Transverse colon (tissue), 4 donors: Measurements from ENCODE around the gene ANAPC10. TPM values are rescaled to one million over a fixed set of nuclear protein-coding genes. Genes with fewer than 3 reads are reported as not detected.

Experiments used
- DNase-seq: peaks from one replicate; pipeline ENCODE4 v3.0.0-alpha.2; 2019
- H3K27ac ChIP-seq, 4 donors: fragments of 200-600 bp; sonication (generic); 2 replicates each; pipeline ENCODE4 v1.5.1; 2016 to 2018; ENCODE audit warnings: inconsistent platforms in 4 of 4
- H3K27me3 ChIP-seq: fragments of 200-600 bp; sonication (generic); 2 replicates; pipeline ENCODE4 v1.5.1; 2017; ENCODE audit warnings: inconsistent platforms
- H3K36me3 ChIP-seq, 4 donors: fragments of 200-600 bp; sonication (generic); 2 replicates each; pipeline ENCODE4 v1.5.1; 2017 to 2019; ENCODE audit warnings: inconsistent platforms in 4 of 4
- H3K4me1 ChIP-seq, 4 donors: fragments of 200-600 bp; sonication (generic); 2 replicates each; pipeline ENCODE4 v1.5.1; 2017 to 2020; ENCODE audit warnings: inconsistent platforms in 4 of 4
- H3K4me3 ChIP-seq, 4 donors: fragments of 200-600 bp; sonication (generic); 1 replicate in 1 of 4; 2 replicates in 3 of 4; pipeline versions ENCODE4 v1.5.1 to v1.6.1; 2017 to 2019; ENCODE audit warnings: inconsistent platforms in 4 of 4
- H3K9me3 ChIP-seq, 2 donors: fragments of 200-600 bp; sonication (generic); 2 replicates each; pipeline ENCODE4 v1.5.1; 2017 to 2019; ENCODE audit warnings: inconsistent platforms in 2 of 2
- EP300 ChIP-seq: sonication (generic); formaldehyde crosslinking; IDR thresholded peaks from one replicate; pipeline ENCODE4 v1.6.1; 2017; ENCODE audit warnings: antibody characterized with exemption, low read depth
- POLR2A ChIP-seq: fragments of 450-650 bp; IDR thresholded peaks from one replicate; pipeline ENCODE4 v1.6.1; 2016; ENCODE audit warnings: antibody characterized with exemption, mild to moderate bottlenecking, moderate library complexity
- POLR2AphosphoS5 ChIP-seq, 3 donors: sonication (generic); formaldehyde crosslinking; IDR thresholded peaks; one replicate each; pipeline ENCODE4 v1.6.1; 2016; ENCODE audit warnings: antibody characterized with exemption in 3 of 3
- WGBS, 2 donors: methylation state at CpG; one replicate each; pipeline ENCODE4 v1.1.5; 2018; ENCODE audit warnings: low coverage in 1 of 2; 5-methylcytosine and 5-hydroxymethylcytosine counted together
- in situ Hi-C, 4 donors: fragments of 200-750 bp; cut with MboI; loops; one replicate each; pipeline versions ENCODE4 v1.15.0 to v1.15.1; 2017; ENCODE audit warnings: low sequenced_read_pairs in 3 of 4, low pct_ligation_motif_present in 1 of 4, low pct_unique_long_range_greater_than_20kb in 1 of 4
- intact Hi-C: fragments of 100-400 bp; cut with DNase I; formaldehyde crosslinking; loops from one replicate; pipeline ENCODE4 v1.15.1; 2023; ENCODE audit warnings: low total_unique reads
- total RNA-seq, 4 donors: library from RNA; depleted of rRNA; stranded (reverse); fragments of >200 nt; gene quantifications; one replicate each; pipeline ENCODE4 v1.1.0, GENCODE V29; 2016
- TF ChIP-seq, protein P1 (sequence below), 5 experiments: fragments of 200-600 bp in 3 of 5; fragments of 450-650 bp in 2 of 5; sonication (generic) in 3 of 5; IDR thresholded peaks; 1 replicate in 2 of 5; 2 replicates in 3 of 5; pipeline ENCODE4 v1.5.1; 2016 to 2017; ENCODE audit warnings: antibody characterized with exemption in 5 of 5, inconsistent platforms in 3 of 5, mild to moderate bottlenecking in 2 of 5, moderate library complexity in 1 of 5

ANAPC10 gene
- total RNA-seq, 4 donors from 2014 or later: 7.5 to 24.8 (median 15.4) TPM

DNA sequence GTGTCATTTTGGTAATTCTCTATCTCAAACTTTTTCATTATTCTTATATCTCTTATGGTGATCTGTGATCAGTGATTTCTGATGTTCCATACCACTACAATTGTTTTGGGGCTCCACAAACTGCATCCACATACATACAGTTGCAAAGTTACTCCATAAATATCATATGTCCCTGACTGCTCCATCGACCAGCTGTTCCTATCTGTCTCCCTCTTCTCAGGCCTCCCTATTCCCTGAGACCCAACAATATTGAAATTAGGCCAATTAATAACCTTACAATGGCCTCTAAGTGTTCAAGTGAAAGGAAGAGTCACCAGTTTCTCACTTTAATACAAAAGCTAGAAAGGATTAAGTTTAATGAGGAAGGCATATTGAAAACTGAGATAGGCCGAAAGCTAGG, 108.7 kb downstream of the ANAPC10 start:
- in situ Hi-C loops (no loop called here), intact Hi-C loops (no loop called here)
- 90 to 92% methylated on average over 2 of the region's 2 CpGs for WGBS, 2 donors
- TF ChIP-seq EP300 (no peak), POLR2AphosphoS5 (IDR thresholded peaks at IDR 0.05) (no peak), POLR2A (no peak)
- H3K27ac ChIP-seq: no peak overlapping the region
- peaks cover 0 to 5% (median 0%) of the 10 kb centered on the region in 4 donors for H3K36me3 ChIP-seq
- H3K9me3 ChIP-seq: no peaks in the 10 kb centered on the region
- H3K4me1 ChIP-seq: no peaks in the 10 kb centered on the region
- DNase-seq: no peak
- H3K4me3 ChIP-seq: no peak overlapping the region
- H3K27me3 ChIP-seq: no peaks in the 10 kb centered on the region

DNA sequence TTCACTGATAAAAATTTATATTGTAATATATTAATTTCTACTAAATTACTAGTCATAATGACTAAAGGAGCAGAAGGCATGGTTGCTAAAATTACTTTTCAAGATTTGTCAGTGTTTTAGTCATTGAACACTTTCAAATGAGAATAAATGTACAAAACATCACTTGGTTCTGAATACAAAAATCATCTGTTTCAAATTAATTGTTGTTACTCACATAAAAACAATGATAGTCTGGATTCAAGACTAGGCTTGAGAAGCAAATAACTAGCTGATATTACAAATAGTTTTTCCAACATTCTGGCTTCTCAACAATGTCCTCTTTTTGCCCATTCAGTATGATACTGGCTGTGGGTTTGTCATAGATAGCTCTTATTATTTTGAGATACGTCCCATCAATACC, 112.5 kb downstream of the ANAPC10 start:
- TF ChIP-seq POLR2A (no peak), POLR2AphosphoS5 (IDR thresholded peaks at IDR 0.05) (no peak), EP300 (no peak)
- TF ChIP-seq, protein P1, sequence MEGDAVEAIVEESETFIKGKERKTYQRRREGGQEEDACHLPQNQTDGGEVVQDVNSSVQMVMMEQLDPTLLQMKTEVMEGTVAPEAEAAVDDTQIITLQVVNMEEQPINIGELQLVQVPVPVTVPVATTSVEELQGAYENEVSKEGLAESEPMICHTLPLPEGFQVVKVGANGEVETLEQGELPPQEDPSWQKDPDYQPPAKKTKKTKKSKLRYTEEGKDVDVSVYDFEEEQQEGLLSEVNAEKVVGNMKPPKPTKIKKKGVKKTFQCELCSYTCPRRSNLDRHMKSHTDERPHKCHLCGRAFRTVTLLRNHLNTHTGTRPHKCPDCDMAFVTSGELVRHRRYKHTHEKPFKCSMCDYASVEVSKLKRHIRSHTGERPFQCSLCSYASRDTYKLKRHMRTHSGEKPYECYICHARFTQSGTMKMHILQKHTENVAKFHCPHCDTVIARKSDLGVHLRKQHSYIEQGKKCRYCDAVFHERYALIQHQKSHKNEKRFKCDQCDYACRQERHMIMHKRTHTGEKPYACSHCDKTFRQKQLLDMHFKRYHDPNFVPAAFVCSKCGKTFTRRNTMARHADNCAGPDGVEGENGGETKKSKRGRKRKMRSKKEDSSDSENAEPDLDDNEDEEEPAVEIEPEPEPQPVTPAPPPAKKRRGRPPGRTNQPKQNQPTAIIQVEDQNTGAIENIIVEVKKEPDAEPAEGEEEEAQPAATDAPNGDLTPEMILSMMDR (IDR thresholded peaks at IDR 0.05): no peak
- H3K36me3 ChIP-seq: no peaks in the 10 kb centered on the region
- H3K27me3 ChIP-seq: no peaks in the 10 kb centered on the region
- H3K27ac ChIP-seq: no peak overlapping the region
- no peak for DNase-seq
- H3K9me3 ChIP-seq: peaks cover 0 to 6% of the 10 kb centered on the region in 2 donors
- intact Hi-C loops (no loop called here), in situ Hi-C loops (no loop called here)
- H3K4me3 ChIP-seq: no peak overlapping the region
- H3K4me1 ChIP-seq: no peaks in the 10 kb centered on the region
- 84 to 100% methylated on average over 1 of the region's 1 CpG for WGBS, 2 donors

DNA sequence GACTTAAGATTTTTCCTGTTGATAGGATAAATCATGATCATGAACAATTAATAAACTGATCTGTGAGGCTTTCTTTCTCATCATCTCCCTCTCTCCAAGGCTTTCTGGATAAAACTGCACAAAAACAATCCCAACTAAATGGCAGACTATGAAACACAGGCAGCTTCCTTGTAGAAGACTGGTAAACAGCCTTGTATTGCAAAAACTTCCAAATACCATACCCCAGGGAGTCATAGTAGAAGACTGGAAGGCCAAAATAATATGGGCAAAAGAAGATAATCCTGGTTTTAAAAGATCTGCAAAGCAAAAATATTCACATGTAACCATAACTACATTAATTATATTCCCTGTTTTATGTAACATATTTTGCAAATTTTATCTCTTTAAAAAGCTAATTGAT, 113.0 kb downstream of the ANAPC10 start:
- Histone ChIP-seq H3K27ac (no peak overlapping the region), H3K36me3 (no peaks in the 10 kb centered on the region), H3K27me3 (no peaks in the 10 kb centered on the region), H3K4me3 (no peak overlapping the region), H3K9me3 (peaks cover 0 to 7% of the 10 kb centered on the region in 2 donors), H3K4me1 (no peaks in the 10 kb centered on the region)
- in situ Hi-C loops (no loop called here), intact Hi-C loops (no loop called here)
- DNase-seq: no peak
- TF ChIP-seq EP300 (no peak), POLR2A (no peak), POLR2AphosphoS5 (IDR thresholded peaks at IDR 0.05) (no peak)
- TF ChIP-seq, protein P1 (IDR thresholded peaks at IDR 0.05): no peak

DNA sequence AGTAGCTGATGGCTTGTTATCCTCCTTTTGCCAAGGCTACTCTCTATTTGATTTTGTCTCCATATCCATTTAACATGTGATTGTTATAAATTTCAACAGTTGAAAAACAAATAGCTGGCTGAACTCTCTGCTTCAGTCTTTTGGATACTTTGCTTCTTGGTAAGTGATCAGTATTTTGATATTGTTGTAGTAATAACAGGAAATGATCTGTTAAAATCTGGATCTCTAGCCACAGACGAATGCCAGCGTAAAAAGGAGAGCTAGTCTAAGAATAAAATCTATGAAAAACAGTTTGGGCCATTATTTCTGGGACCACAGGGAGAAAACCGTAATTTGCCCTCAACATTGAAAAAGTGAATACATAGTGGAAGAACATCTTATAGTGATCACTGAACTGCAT, 113.8 kb downstream of the ANAPC10 start:
- Histone ChIP-seq H3K27me3 (no peaks in the 10 kb centered on the region), H3K4me3 (no peak overlapping the region), H3K27ac (no peak overlapping the region), H3K9me3 (peaks cover 0 to 7% of the 10 kb centered on the region in 2 donors), H3K36me3 (no peaks in the 10 kb centered on the region), H3K4me1 (no peaks in the 10 kb centered on the region)
- TF ChIP-seq EP300 (no peak), POLR2AphosphoS5 (IDR thresholded peaks at IDR 0.05) (no peak), POLR2A (no peak)
- TF ChIP-seq, protein P1 (IDR thresholded peaks at IDR 0.05): no peak
- intact Hi-C loops (no loop called here), in situ Hi-C loops (no loop called here)
- 81 to 93% methylated on average over 3 of the region's 3 CpGs for WGBS, 2 donors
- DNase-seq: no peak

DNA sequence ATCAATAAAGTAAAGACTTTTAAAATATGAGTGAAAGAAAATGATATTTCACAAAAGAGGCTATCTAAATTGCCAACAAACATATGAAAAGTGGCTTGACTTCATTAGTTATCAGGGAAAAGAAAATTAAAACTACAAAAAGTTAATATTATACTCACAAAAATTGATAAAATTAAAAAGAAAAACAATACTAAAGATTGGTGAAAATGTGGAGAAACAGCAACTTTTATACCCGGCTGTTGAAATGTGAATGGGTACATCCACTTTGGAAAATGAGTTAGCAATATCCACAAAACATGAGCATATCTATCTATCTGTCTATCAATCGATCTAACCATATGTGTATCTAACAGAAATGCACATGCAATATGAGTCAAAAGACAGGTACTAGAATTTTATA, 122.3 kb downstream of the ANAPC10 start:
- 94 to 95% methylated on average over 2 of the region's 2 CpGs for WGBS, 2 donors
- no peak for DNase-seq
- no peaks in the 10 kb centered on the region for H3K27me3 ChIP-seq
- TF ChIP-seq POLR2AphosphoS5 (IDR thresholded peaks at IDR 0.05): no peak
- no peak for TF ChIP-seq POLR2A
- TF ChIP-seq EP300: no peak
- TF ChIP-seq, protein P1 (IDR thresholded peaks at IDR 0.05): no peak
- no peak overlapping the region for H3K4me3 ChIP-seq
- H3K27ac ChIP-seq: no peak overlapping the region
- no peaks in the 10 kb centered on the region for H3K4me1 ChIP-seq
- intact Hi-C loops (no loop called here), in situ Hi-C loops (no loop called here)
- H3K36me3 ChIP-seq: no peaks in the 10 kb centered on the region
- H3K9me3 ChIP-seq: peaks cover 3 to 5% of the 10 kb centered on the region in 2 donors
